Measurements from ENCODE around the gene BMF.

BMF gene

DNA sequence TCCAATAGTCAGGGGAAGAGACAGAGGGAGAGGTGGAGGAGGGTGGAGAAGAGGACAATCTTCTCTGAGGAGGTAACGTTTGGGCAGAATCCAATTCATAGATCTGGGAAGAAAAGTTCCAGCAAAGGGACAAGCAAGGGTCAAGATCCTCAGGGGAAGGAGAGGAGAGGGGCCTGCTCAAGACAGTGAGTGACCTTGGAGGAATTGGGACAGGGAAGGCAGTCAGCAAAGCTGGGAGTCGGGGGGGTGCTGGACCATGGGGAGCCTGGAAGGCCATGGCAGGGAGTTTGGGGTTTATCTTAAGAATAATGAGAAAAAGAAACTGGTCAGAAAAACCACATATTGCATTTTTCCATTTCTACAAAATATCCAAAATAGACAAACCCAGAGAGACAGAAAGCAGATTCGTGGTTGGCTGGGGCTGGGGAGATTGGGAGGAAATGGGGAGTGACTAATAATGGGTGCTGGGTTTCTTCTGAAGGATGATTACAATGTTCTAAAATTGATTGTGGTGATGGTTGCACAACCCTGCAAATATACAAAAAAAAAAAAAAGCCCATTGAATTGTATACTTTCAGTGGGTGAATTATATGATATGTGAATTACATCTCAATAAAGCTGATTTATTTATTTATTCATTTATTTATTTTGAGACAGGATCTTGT, 50.1 kb downstream of the BMF start:
- DNase-seq (ENCODE audit: low read depth in 1 of 2, low spot score in 1 of 2), result no peak
- H3K4me3 ChIP-seq (replicated peaks; ENCODE audit: insufficient read depth, low read length), result no peak overlapping the region
- 0 out of 2 replicates have a peak overlapping the region, but pooled peaks have one; percentile 9 for H3K27ac ChIP-seq (replicated peaks)
- TF ChIP-seq, protein P1, sequence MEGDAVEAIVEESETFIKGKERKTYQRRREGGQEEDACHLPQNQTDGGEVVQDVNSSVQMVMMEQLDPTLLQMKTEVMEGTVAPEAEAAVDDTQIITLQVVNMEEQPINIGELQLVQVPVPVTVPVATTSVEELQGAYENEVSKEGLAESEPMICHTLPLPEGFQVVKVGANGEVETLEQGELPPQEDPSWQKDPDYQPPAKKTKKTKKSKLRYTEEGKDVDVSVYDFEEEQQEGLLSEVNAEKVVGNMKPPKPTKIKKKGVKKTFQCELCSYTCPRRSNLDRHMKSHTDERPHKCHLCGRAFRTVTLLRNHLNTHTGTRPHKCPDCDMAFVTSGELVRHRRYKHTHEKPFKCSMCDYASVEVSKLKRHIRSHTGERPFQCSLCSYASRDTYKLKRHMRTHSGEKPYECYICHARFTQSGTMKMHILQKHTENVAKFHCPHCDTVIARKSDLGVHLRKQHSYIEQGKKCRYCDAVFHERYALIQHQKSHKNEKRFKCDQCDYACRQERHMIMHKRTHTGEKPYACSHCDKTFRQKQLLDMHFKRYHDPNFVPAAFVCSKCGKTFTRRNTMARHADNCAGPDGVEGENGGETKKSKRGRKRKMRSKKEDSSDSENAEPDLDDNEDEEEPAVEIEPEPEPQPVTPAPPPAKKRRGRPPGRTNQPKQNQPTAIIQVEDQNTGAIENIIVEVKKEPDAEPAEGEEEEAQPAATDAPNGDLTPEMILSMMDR (IDR thresholded peaks at IDR 0.05; ENCODE audit: insufficient read depth, low read length), result no peak
- no peak for TF ChIP-seq GABPA (IDR thresholded peaks at IDR 0.05; ENCODE audit: low read depth)
- TF ChIP-seq SPI1 (IDR thresholded peaks at IDR 0.05; ENCODE audit: borderline replicate concordance, low read depth), result no peak
- TF ChIP-seq POLR2AphosphoS5 (IDR thresholded peaks at IDR 0.05; ENCODE audit: low read depth), result no peak
- no peaks in the 10 kb centered on the region for H3K27me3 ChIP-seq (ENCODE audit: insufficient read depth, poor library complexity, severe bottlenecking)

DNA sequence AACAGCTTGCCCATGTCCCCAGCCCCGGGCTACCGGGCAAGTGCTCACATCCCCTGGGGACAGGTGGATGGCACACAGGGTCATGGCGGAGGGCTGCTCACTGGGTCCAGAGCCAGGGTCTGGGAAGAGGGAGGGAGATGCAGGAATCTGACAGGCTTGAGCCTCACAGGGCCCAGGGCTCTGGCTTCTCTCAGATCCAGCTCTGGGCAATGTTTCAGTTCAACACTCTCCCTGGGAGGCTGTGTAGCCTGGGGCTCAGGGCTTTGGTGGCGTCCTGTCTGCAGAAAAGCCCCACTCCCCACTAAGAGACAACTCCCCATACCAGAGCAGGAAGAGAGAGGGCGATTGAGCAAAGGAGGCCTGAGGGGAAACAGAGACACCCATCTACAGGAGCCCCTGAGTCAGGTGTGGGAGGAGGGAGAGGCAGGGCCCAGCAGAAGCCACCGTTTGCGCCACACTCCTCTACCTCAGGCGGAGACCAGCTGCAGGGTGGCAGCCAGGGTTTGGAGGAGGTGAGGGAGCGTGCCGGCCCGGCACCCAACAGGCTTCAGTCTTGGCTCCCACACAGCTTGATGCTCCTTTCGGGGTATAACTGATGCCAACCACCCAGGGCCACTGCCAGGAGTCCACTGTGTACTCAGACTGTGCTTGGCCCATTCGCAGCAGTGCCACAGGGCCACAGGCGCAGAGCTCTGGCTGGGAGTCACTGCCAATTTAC, 52.9 kb downstream of the BMF start:
- no peak overlapping the region for H3K4me3 ChIP-seq (replicated peaks; ENCODE audit: insufficient read depth, low read length)
- H3K27me3 ChIP-seq (ENCODE audit: insufficient read depth, poor library complexity, severe bottlenecking), result no peaks in the 10 kb centered on the region
- H3K27ac ChIP-seq (replicated peaks), result peak overlapping the region; percentile 73
- TF ChIP-seq POLR2AphosphoS5 (IDR thresholded peaks at IDR 0.05; ENCODE audit: low read depth), result peak; percentile 77
- TF ChIP-seq, protein P1 (IDR thresholded peaks at IDR 0.05; ENCODE audit: insufficient read depth, low read length), result no peak
- no peak for TF ChIP-seq REST (IDR thresholded peaks at IDR 0.05; ENCODE audit: insufficient replicate concordance, low read depth)
- peak in 1 of 2 experiments; percentile 86 for DNase-seq (ENCODE audit: low read depth in 1 of 2, low spot score in 1 of 2)

- H3K4me3 ChIP-seq (replicated peaks; ENCODE audit: insufficient read depth, low read length), result no peak overlapping the region
- peak in 1 of 2 experiments; percentile 81 for DNase-seq (ENCODE audit: low read depth in 1 of 2, low spot score in 1 of 2)
- H3K27ac ChIP-seq (replicated peaks), result peak overlapping the region; percentile 73
- H3K27me3 ChIP-seq (ENCODE audit: insufficient read depth, poor library complexity, severe bottlenecking), result no peaks in the 10 kb centered on the region
- no peak for TF ChIP-seq GABPA (IDR thresholded peaks at IDR 0.05; ENCODE audit: low read depth)
- TF ChIP-seq POLR2AphosphoS5 (IDR thresholded peaks at IDR 0.05; ENCODE audit: low read depth), result peak; percentile 98
- peak; percentile 32; the same call in 1 of the 2 replicates for TF ChIP-seq SPI1 (IDR thresholded peaks at IDR 0.05; ENCODE audit: borderline replicate concordance, low read depth)
- TF ChIP-seq REST (IDR thresholded peaks at IDR 0.05; ENCODE audit: insufficient replicate concordance, low read depth), result no peak
- TF ChIP-seq, protein P1 (IDR thresholded peaks at IDR 0.05; ENCODE audit: insufficient read depth, low read length), result no peak
These were observed 53.7 kb downstream of the BMF start for GRCh38 chr15:40054855-40055575.
